HCT116 (cell line): ENCODE data around the gene CTCFL.

ENCODE experiments used
- CTCF ChIP-seq, 3 experiments: fragments of 200-600 bp in 1 of 3; sonication (generic) in 1 of 3; IDR thresholded peaks in 2 of 3; conservative IDR thresholded peaks in 1 of 3; 2 replicates each; pipeline ENCODE4 v1.5.1; 2012 to 2017; ENCODE audit warnings: low read depth in 2 of 3, low read length in 2 of 3, antibody characterized with exemption in 1 of 3, borderline replicate concordance in 1 of 3, control low read depth in 1 of 3, mild to moderate bottlenecking in 1 of 3, mixed read lengths in 1 of 3, mixed run types in 1 of 3, moderate library complexity in 1 of 3; ENCODE audit not compliant: insufficient read depth in 1 of 3
- RAD21 ChIP-seq: IDR thresholded peaks from 2 replicates; pipeline ENCODE4 v1.6.1; 2012; ENCODE audit warnings: low read depth, mild to moderate bottlenecking

- TF ChIP-seq CTCF (IDR thresholded peaks at IDR 0.05 in 2 of 3, conservative IDR thresholded peaks at IDR 0.05 in 1 of 3; ENCODE audit: borderline replicate concordance in 1 of 3, insufficient read depth in 1 of 3, low read depth in 2 of 3, low read length in 2 of 3) (no peak), RAD21 (no peak)
Measured at GRCh38 chr20:57455386-57455785, 69.6 kb downstream of the CTCFL start.
